Measurements from ENCODE around the gene KBTBD3. TPM values are rescaled to one million over a fixed set of nuclear protein-coding genes. Genes with fewer than 3 reads are reported as not detected.
A peak's percentile ranks its signal among the peaks of the same experiment; 100 is the strongest.

Gene KBTBD3
- total RNA-seq: 2.4 and 5.8 TPM in 2 replicates

GRCh38 chr11:106076919-106077608 lies at the start of gene KBTBD3:
Gene KBTBD3, minus strand, starts transcription at chr11:106077347. Its CDS starts 18,250 bp downstream, at chr11:106059097.
- peak within 1 kb of the TSS; percentile 57 for H3K4me3 ChIP-seq (ENCODE audit: low read depth, low read length)
- no peaks in the 10 kb centered on the region for H3K27me3 ChIP-seq (ENCODE audit: control insufficient read depth, insufficient read depth, low read length)
- DNase-seq (ENCODE audit: low read depth) (peak; percentile 99), FAIRE-seq (no peak)
- TF ChIP-seq CTCF (IDR thresholded peaks at IDR 0.05; ENCODE audit: insufficient read depth, low read length, severe bottlenecking): peak; percentile 58
- peaks cover 10% of the 10 kb centered on the region for H3K36me3 ChIP-seq (ENCODE audit: control insufficient read depth, insufficient read depth, low read length)

- H3K4me3 ChIP-seq (ENCODE audit: low read depth, low read length): no peak overlapping the region
- no peak for DNase-seq (ENCODE audit: low read depth)
- FAIRE-seq: no peak
- H3K27me3 ChIP-seq (ENCODE audit: control insufficient read depth, insufficient read depth, low read length): no peaks in the 10 kb centered on the region
- no peak for TF ChIP-seq CTCF (IDR thresholded peaks at IDR 0.05; ENCODE audit: insufficient read depth, low read length, severe bottlenecking)
- H3K36me3 ChIP-seq (ENCODE audit: control insufficient read depth, insufficient read depth, low read length): no peaks in the 10 kb centered on the region
Measured at GRCh38 chr11:106121570-106122320, 44.6 kb upstream of the KBTBD3 start.

GRCh38 chr11:106105986-106106385 lies 28.8 kb upstream of the KBTBD3 start:
- no peak for FAIRE-seq

GRCh38 chr11:106101819-106102218 lies 24.7 kb upstream of the KBTBD3 start:
- DNase-seq (ENCODE audit: low read depth) (peak; percentile 78), FAIRE-seq (no peak)
- Histone ChIP-seq H3K4me3 (ENCODE audit: low read depth, low read length) (no peak overlapping the region), H3K36me3 (ENCODE audit: control insufficient read depth, insufficient read depth, low read length) (peaks cover 1% of the 10 kb centered on the region), H3K27me3 (ENCODE audit: control insufficient read depth, insufficient read depth, low read length) (no peaks in the 10 kb centered on the region)
- no peak for TF ChIP-seq CTCF (IDR thresholded peaks at IDR 0.05; ENCODE audit: insufficient read depth, low read length, severe bottlenecking)

More at GRCh38 chr11:106105986-106106385, 28.8 kb upstream of the KBTBD3 start:
- H3K36me3 ChIP-seq (ENCODE audit: control insufficient read depth, insufficient read depth, low read length): no peaks in the 10 kb centered on the region
- no peak overlapping the region for H3K4me3 ChIP-seq (ENCODE audit: low read depth, low read length)
- no peak for TF ChIP-seq CTCF (IDR thresholded peaks at IDR 0.05; ENCODE audit: insufficient read depth, low read length, severe bottlenecking)
- H3K27me3 ChIP-seq (ENCODE audit: control insufficient read depth, insufficient read depth, low read length): no peaks in the 10 kb centered on the region
- DNase-seq (ENCODE audit: low read depth): no peak

GRCh38 chr11:106101370-106101769 lies 24.2 kb upstream of the KBTBD3 start:
- Histone ChIP-seq H3K36me3 (ENCODE audit: control insufficient read depth, insufficient read depth, low read length) (peaks cover 3% of the 10 kb centered on the region), H3K27me3 (ENCODE audit: control insufficient read depth, insufficient read depth, low read length) (no peaks in the 10 kb centered on the region), H3K4me3 (ENCODE audit: low read depth, low read length) (no peak overlapping the region)
- DNase-seq (ENCODE audit: low read depth) (no peak), FAIRE-seq (no peak)
- TF ChIP-seq CTCF (IDR thresholded peaks at IDR 0.05; ENCODE audit: insufficient read depth, low read length, severe bottlenecking): no peak
